K562 (cell line): ENCODE results near the gene LGR6. TPM values are rescaled to one million over a fixed set of nuclear protein-coding genes. Genes with fewer than 3 reads are reported as not detected.

Source experiments
- ATF1 ChIP-seq, 2 experiments: fragments of 450-650 bp in 1 of 2; IDR thresholded peaks; 2 replicates each; pipeline ENCODE4 v1.6.1; 2016; ENCODE audit warnings: missing compliant biosample characterization in 1 of 2, missing genetic modification characterization in 1 of 2
- BMI1 ChIP-seq: fragments of 150-350 bp; IDR thresholded peaks from 2 replicates; pipeline ENCODE4 v1.6.1; 2014; ENCODE audit warnings: low read length
- CC2D1A ChIP-seq: fragments of 450-650 bp; IDR thresholded peaks from 2 replicates; pipeline ENCODE4 v1.6.1; 2017; ENCODE audit warnings: mild to moderate bottlenecking
- CXXC5 ChIP-seq: fragments of 250-450 bp; sonication (Bioruptor Pico); IDR thresholded peaks from 2 replicates; pipeline ENCODE4 v1.8.0; 2022; ENCODE audit warnings: inconsistent platforms, mild to moderate bottlenecking, moderate library complexity
- EGR1 ChIP-seq: fragments of 450-650 bp; conservative IDR thresholded peaks from 2 replicates; pipeline ENCODE4 v1.6.1; 2017; ENCODE audit warnings: mild to moderate bottlenecking
- ESRRA ChIP-seq: fragments of 450-650 bp; IDR thresholded peaks from 2 replicates; pipeline ENCODE4 v1.6.1; 2014; ENCODE audit warnings: low read depth, mild to moderate bottlenecking, moderate library complexity, borderline replicate concordance
- NFYB ChIP-seq: IDR thresholded peaks from 2 replicates; pipeline ENCODE4 v1.6.1; 2011; ENCODE audit warnings: mild to moderate bottlenecking, moderate library complexity; ENCODE audit not compliant: insufficient read length; ENCODE audit errors: extremely low read depth
- NR4A1 ChIP-seq, 2 experiments: fragments of 250-450 bp in 1 of 2; fragments of 450-650 bp in 1 of 2; sonication (Bioruptor Pico) in 1 of 2; IDR thresholded peaks; 2 replicates each; pipeline versions ENCODE4 v1.4.0 to v1.6.1; 2016 to 2020; ENCODE audit warnings: mild to moderate bottlenecking in 2 of 2, missing compliant biosample characterization in 1 of 2, missing genetic modification characterization in 1 of 2, moderate library complexity in 1 of 2
- POLR2B ChIP-seq: fragments of 450-650 bp; IDR thresholded peaks from 2 replicates; pipeline ENCODE4 v1.6.1; 2018; ENCODE audit warnings: low read depth; ENCODE audit not compliant: partially characterized antibody
- PTRF ChIP-seq: fragments of 450-650 bp; IDR thresholded peaks from 2 replicates; pipeline ENCODE4 v1.6.1; 2016; ENCODE audit warnings: mild to moderate bottlenecking, missing genetic modification characterization, missing compliant biosample characterization
- RBM22 ChIP-seq: fragments of 200-400 bp; formaldehyde crosslinking; IDR thresholded peaks from 2 replicates; pipeline ENCODE4 v1.6.1; 2018; ENCODE audit warnings: low read length, low read depth; ENCODE audit not compliant: poor library complexity, severe bottlenecking
- TOE1 ChIP-seq, 2 experiments: fragments of 450-650 bp in 1 of 2; sonication (generic) in 1 of 2; formaldehyde crosslinking in 1 of 2; IDR thresholded peaks; 2 replicates each; pipeline versions ENCODE4 v1.7.1 to v1.8.0; 2016 to 2022; ENCODE audit warnings: borderline replicate concordance in 2 of 2, mild to moderate bottlenecking in 2 of 2, antibody characterized with exemption in 1 of 2, inconsistent platforms in 1 of 2, low read depth in 1 of 2, missing genetic modification reagents in 1 of 2, moderate library complexity in 1 of 2
- ZC3H11A ChIP-seq: IDR thresholded peaks from 2 replicates; pipeline ENCODE4 v1.6.1; 2012; ENCODE audit warnings: low read depth, low read length, improper control_type of control experiment
- ZNF121 ChIP-seq: sonication (generic); formaldehyde crosslinking; conservative IDR thresholded peaks from 2 replicates; pipeline ENCODE4 v1.8.0; 2022; ENCODE audit warnings: missing genetic modification reagents
- ZNF133 ChIP-seq: fragments of 250-450 bp; sonication (Bioruptor Pico); IDR thresholded peaks from 2 replicates; pipeline ENCODE4 v1.4.0; 2020; ENCODE audit warnings: mild to moderate bottlenecking
- ZNF431 ChIP-seq: sonication (generic); formaldehyde crosslinking; IDR thresholded peaks from 2 replicates; pipeline ENCODE4 v1.8.0; 2022; ENCODE audit warnings: mild to moderate bottlenecking, missing genetic modification reagents
- ZNF589 ChIP-seq: fragments of 200-800 bp; sonication (Bioruptor generic); IDR thresholded peaks from 2 replicates; pipeline ENCODE4 v1.6.1; 2016; ENCODE audit warnings: low read depth, missing genetic modification characterization, missing compliant biosample characterization
- polyA plus RNA-seq, 8 experiments: library from polyadenylated mRNA; depleted of rRNA in 4 of 8; stranded (reverse) in 5 of 8; unstranded in 3 of 8; fragments of >200 nt; fragmentation: Nextera tagmentation in 2 of 8; fragmentation: Illumina TruSeq in 1 of 8; extraction: Ambion mirVana in 2 of 8; extraction: Trizol in 1 of 8; gene quantifications; 2 replicates each; pipeline versions ENCODE4 v1.2.1 to v1.2.3, GENCODE V29; 2011 to 2014; ENCODE audit warnings: inconsistent platforms in 1 of 8, missing spikeins in 1 of 8
- total RNA-seq, 7 experiments: library from RNA; depleted of rRNA in 6 of 7; stranded (reverse); fragments of >200 nt in 6 of 7; fragmentation: Illumina TruSeq in 2 of 7; extraction: Trizol in 2 of 7; gene quantifications; 2 replicates each; pipeline versions ENCODE4 v1.2.1 to v1.2.3, GENCODE V29; 2011 to 2021; ENCODE audit warnings: low replicate concordance in 1 of 7
- TF ChIP-seq, protein P1 (sequence below): fragments of 450-650 bp; IDR thresholded peaks from 2 replicates; pipeline ENCODE4 v1.6.1; 2016
- TF ChIP-seq, protein P2 (sequence below): fragments of 200-800 bp; sonication (Bioruptor generic); IDR thresholded peaks from 2 replicates; pipeline ENCODE4 v1.6.1; 2016; ENCODE audit warnings: missing genetic modification characterization, missing compliant biosample characterization
- TF ChIP-seq, protein P3 (sequence below): IDR thresholded peaks from 2 replicates; pipeline ENCODE4 v1.6.1; 2016; ENCODE audit warnings: missing genetic modification characterization, missing compliant biosample characterization

Gene LGR6
- total and polyA plus RNA-seq, 9 of the 15 experiments (the other 6 are each of a cell fraction or from before 2014, with no cell fraction given), result 0.01 to 0.54 (median 0.17) TPM; not detected in 1

DNA sequence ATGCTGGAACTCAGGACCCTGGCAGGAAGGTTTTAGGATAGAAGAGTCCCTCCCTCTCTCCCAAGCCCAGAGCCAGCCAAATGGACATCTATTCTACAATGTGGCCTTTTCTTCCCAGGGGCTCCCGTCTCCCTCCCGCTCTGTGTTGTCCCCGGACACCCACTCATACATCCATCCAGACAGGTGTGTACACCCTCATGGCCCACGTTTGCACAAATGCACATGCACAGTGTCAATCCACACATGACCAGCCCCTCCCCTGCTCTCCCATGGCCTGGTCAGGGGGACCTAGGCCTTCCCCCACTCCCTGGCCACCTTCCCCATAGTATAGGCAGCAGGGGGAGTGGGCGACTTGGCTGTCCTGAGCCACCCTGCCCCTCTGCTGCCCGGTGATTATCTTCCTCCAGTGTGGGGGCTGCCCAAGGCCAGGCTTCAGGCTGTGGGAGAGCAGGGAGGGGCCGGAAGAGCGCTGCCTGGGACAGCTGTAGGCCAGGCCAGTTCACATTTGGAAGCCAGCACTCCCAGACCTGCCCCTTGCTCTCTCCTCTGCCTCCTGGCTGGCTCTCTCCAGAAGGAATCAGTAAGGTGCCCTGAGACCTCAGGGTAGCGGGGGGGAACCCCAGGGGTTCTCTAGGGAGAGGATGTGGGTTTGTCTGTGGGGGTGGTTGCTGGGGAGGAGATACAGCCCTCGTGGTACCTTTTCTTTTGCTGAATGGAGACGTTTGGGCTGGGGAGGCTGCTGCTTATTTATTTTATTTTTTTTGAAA, 29.1 kb upstream of the LGR6 start (continued):
- TF ChIP-seq ZNF589 (0 out of 2 replicates have a peak, but pooled peaks have one; percentile 4), ESRRA (no peak; the same call in 1 of the 2 replicates), POLR2B (peak; percentile 78), ZC3H11A (no peak), TOE1 (IDR thresholded peaks at IDR 0.05; ENCODE audit: borderline replicate concordance) (peak; percentile 34; the same call in 1 of the 2 replicates), TOE1 (CRISPR knock-in tag; IDR thresholded peaks at IDR 0.05; ENCODE audit: borderline replicate concordance, low read depth) (no peak), CXXC5 (CRISPR knock-in tag) (peak; percentile 54), NR4A1 (CRISPR knock-in tag; IDR thresholded peaks at IDR 0.05) (no peak), NR4A1 (tag; IDR thresholded peaks at IDR 0.05) (peak; percentile 56; the same call in 1 of the 2 replicates), BMI1 (no peak), RBM22 (no peak), ZNF431 (CRISPR knock-in tag) (no peak), ZNF133 (CRISPR knock-in tag) (no peak), EGR1 (peak; percentile 76), ATF1 (CRISPR knock-in tag; IDR thresholded peaks at IDR 0.05) (no peak), ATF1 (tag; IDR thresholded peaks at IDR 0.05) (no peak; the same call in 1 of the 2 replicates), NFYB (no peak), PTRF (tag) (no peak), ZNF121 (CRISPR knock-in tag) (no peak), CC2D1A (no peak)
- TF ChIP-seq, protein P1, sequence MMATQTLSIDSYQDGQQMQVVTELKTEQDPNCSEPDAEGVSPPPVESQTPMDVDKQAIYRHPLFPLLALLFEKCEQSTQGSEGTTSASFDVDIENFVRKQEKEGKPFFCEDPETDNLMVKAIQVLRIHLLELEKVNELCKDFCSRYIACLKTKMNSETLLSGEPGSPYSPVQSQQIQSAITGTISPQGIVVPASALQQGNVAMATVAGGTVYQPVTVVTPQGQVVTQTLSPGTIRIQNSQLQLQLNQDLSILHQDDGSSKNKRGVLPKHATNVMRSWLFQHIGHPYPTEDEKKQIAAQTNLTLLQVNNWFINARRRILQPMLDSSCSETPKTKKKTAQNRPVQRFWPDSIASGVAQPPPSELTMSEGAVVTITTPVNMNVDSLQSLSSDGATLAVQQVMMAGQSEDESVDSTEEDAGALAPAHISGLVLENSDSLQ, result peak; percentile 55; the same call in 1 of the 2 replicates
- TF ChIP-seq, protein P2, sequence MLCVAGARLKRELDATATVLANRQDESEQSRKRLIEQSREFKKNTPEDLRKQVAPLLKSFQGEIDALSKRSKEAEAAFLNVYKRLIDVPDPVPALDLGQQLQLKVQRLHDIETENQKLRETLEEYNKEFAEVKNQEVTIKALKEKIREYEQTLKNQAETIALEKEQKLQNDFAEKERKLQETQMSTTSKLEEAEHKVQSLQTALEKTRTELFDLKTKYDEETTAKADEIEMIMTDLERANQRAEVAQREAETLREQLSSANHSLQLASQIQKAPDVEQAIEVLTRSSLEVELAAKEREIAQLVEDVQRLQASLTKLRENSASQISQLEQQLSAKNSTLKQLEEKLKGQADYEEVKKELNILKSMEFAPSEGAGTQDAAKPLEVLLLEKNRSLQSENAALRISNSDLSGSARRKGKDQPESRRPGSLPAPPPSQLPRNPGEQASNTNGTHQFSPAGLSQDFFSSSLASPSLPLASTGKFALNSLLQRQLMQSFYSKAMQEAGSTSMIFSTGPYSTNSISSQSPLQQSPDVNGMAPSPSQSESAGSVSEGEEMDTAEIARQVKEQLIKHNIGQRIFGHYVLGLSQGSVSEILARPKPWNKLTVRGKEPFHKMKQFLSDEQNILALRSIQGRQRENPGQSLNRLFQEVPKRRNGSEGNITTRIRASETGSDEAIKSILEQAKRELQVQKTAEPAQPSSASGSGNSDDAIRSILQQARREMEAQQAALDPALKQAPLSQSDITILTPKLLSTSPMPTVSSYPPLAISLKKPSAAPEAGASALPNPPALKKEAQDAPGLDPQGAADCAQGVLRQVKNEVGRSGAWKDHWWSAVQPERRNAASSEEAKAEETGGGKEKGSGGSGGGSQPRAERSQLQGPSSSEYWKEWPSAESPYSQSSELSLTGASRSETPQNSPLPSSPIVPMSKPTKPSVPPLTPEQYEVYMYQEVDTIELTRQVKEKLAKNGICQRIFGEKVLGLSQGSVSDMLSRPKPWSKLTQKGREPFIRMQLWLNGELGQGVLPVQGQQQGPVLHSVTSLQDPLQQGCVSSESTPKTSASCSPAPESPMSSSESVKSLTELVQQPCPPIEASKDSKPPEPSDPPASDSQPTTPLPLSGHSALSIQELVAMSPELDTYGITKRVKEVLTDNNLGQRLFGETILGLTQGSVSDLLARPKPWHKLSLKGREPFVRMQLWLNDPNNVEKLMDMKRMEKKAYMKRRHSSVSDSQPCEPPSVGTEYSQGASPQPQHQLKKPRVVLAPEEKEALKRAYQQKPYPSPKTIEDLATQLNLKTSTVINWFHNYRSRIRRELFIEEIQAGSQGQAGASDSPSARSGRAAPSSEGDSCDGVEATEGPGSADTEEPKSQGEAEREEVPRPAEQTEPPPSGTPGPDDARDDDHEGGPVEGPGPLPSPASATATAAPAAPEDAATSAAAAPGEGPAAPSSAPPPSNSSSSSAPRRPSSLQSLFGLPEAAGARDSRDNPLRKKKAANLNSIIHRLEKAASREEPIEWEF, result no peak
- TF ChIP-seq, protein P3, sequence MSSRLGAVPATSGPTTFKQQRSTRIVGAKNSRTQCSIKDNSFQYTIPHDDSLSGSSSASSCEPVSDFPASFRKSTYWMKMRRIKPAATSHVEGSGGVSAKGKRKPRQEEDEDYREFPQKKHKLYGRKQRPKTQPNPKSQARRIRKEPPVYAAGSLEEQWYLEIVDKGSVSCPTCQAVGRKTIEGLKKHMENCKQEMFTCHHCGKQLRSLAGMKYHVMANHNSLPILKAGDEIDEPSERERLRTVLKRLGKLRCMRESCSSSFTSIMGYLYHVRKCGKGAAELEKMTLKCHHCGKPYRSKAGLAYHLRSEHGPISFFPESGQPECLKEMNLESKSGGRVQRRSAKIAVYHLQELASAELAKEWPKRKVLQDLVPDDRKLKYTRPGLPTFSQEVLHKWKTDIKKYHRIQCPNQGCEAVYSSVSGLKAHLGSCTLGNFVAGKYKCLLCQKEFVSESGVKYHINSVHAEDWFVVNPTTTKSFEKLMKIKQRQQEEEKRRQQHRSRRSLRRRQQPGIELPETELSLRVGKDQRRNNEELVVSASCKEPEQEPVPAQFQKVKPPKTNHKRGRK (tag), result no peak
